ENCODE results near the gene ELFN2.

The ELFN2 gene

GRCh38 chr22:37369483-37369882 is 57.8 kb downstream of the ELFN2 start:
- in situ Hi-C loops (cut with MboI; ENCODE audit: low pct_unique_long_range_greater_than_20kb, low sequenced_read_pairs, unreplicated experiment), result no loop called here
- no peak for TF ChIP-seq CTCF (IDR thresholded peaks at IDR 0.05; ENCODE audit: extremely low read depth, insufficient read depth, missing control alignments)
- no peak for DNase-seq (ENCODE audit: low spot score)

GRCh38 chr22:37368058-37368457 is 59.2 kb downstream of the ELFN2 start:
- in situ Hi-C loops (cut with MboI; ENCODE audit: low pct_unique_long_range_greater_than_20kb, low sequenced_read_pairs, unreplicated experiment), result no loop called here
- DNase-seq (ENCODE audit: low spot score), result no peak
- TF ChIP-seq CTCF (IDR thresholded peaks at IDR 0.05; ENCODE audit: extremely low read depth, insufficient read depth, missing control alignments), result no peak

GRCh38 chr22:37366601-37367000 is 60.7 kb downstream of the ELFN2 start:
- in situ Hi-C loops (cut with MboI; ENCODE audit: low pct_unique_long_range_greater_than_20kb, low sequenced_read_pairs, unreplicated experiment), result no loop called here
- no peak for TF ChIP-seq CTCF (IDR thresholded peaks at IDR 0.05; ENCODE audit: extremely low read depth, insufficient read depth, missing control alignments)
- no peak for DNase-seq (ENCODE audit: low spot score)

GRCh38 chr22:37365950-37366349 is 61.3 kb downstream of the ELFN2 start:
- in situ Hi-C loops (cut with MboI; ENCODE audit: low pct_unique_long_range_greater_than_20kb, low sequenced_read_pairs, unreplicated experiment), result no loop called here
- no peak for TF ChIP-seq CTCF (IDR thresholded peaks at IDR 0.05; ENCODE audit: extremely low read depth, insufficient read depth, missing control alignments)
- DNase-seq (ENCODE audit: low spot score), result no peak

- no peak for DNase-seq (ENCODE audit: low spot score)
- TF ChIP-seq CTCF (IDR thresholded peaks at IDR 0.05; ENCODE audit: extremely low read depth, insufficient read depth, missing control alignments), result no peak
- in situ Hi-C loops (cut with MboI; ENCODE audit: low pct_unique_long_range_greater_than_20kb, low sequenced_read_pairs, unreplicated experiment), result no loop called here
Measured at GRCh38 chr22:37363261-37363992, 63.9 kb downstream of the ELFN2 start.

- no peak for TF ChIP-seq CTCF (IDR thresholded peaks at IDR 0.05; ENCODE audit: extremely low read depth, insufficient read depth, missing control alignments)
- no peak for DNase-seq (ENCODE audit: low spot score)
- in situ Hi-C loops (cut with MboI; ENCODE audit: low pct_unique_long_range_greater_than_20kb, low sequenced_read_pairs, unreplicated experiment), result no loop called here
Measured at GRCh38 chr22:37362621-37363020, 64.7 kb downstream of the ELFN2 start.

All from GM13977 (cell line).